OCI-LY7 (cell line): ENCODE data around the gene APOA4. TPM values are rescaled to one million over a fixed set of nuclear protein-coding genes. Genes with fewer than 3 reads are reported as not detected.

ENCODE experiments used
- BruUV-seq: library from RNA; stranded (reverse); fragments of 400-500 nt; replicated peaks from 2 replicates; lab custom pipeline; 2021; lab: Mats Ljungman, UMichigan
- CTCF ChIA-PET: fragments of 300-600 bp; sonication (Branson Sonifier 250); formaldehyde crosslinking; loops from one replicate; lab custom pipeline; 2022; ENCODE audit warnings: antibody characterized with exemption; ENCODE audit not compliant: unreplicated experiment; lab: Charles Lee
- POLR2A ChIA-PET: fragments of 300-600 bp; sonication (Branson Sonifier 250); formaldehyde crosslinking; loops from one replicate; lab custom pipeline; 2022; ENCODE audit warnings: antibody characterized with exemption; lab: Charles Lee
- DNase-seq: peaks from one replicate; pipeline ENCODE4 v3.0.0-alpha.2; 2015; ENCODE audit warnings: low spot score
- H2AFZ ChIP-seq: fragments of 200-600 bp; sonication (generic), shearing (Covaris generic); 2 replicates; pipeline ENCODE4 v1.6.1; 2014; ENCODE audit warnings: mild to moderate bottlenecking, antibody characterized with exemption, low read length, moderate library complexity
- H3K27ac ChIP-seq: fragments of 200-600 bp; sonication (generic); 2 replicates; pipeline ENCODE4 v1.5.1; 2014; ENCODE audit warnings: mixed run types, low read depth, mild to moderate bottlenecking, moderate library complexity, low read length, inconsistent platforms; ENCODE audit not compliant: poor library complexity, severe bottlenecking
- H3K36me3 ChIP-seq: fragments of 200-600 bp; sonication (generic); 2 replicates; pipeline ENCODE4 v1.6.1; 2014; ENCODE audit warnings: mild to moderate bottlenecking, antibody characterized with exemption, low read length, moderate library complexity, mixed read lengths; ENCODE audit not compliant: insufficient read depth
- H3K4me1 ChIP-seq: fragments of 200-600 bp; sonication (generic); 2 replicates; pipeline ENCODE4 v1.5.1; 2014; ENCODE audit warnings: mild to moderate bottlenecking, low read length; ENCODE audit not compliant: insufficient read depth, poor library complexity, severe bottlenecking
- H3K4me2 ChIP-seq: fragments of 200-600 bp; sonication (generic); 2 replicates; pipeline ENCODE4 v1.6.1; 2014; ENCODE audit warnings: mild to moderate bottlenecking, low read length
- H3K4me3 ChIP-seq: fragments of 200-600 bp; sonication (generic); 2 replicates; pipeline ENCODE4 v1.5.1; 2014; ENCODE audit warnings: mild to moderate bottlenecking, low read depth, low read length; ENCODE audit not compliant: poor library complexity, severe bottlenecking
- H3K79me2 ChIP-seq: fragments of 200-600 bp; sonication (generic); 2 replicates; pipeline ENCODE4 v1.6.1; 2016; ENCODE audit warnings: low read depth, mild to moderate bottlenecking, low read length, moderate library complexity, mixed read lengths; ENCODE audit not compliant: insufficient read depth
- H3K9me2 ChIP-seq: fragments of 200-600 bp; sonication (generic); 2 replicates; pipeline ENCODE4 v1.6.1; 2016; ENCODE audit warnings: mild to moderate bottlenecking, low read length, mixed read lengths; ENCODE audit not compliant: insufficient read depth
- H3K9me3 ChIP-seq: fragments of 200-600 bp; sonication (generic); 2 replicates; pipeline ENCODE4 v1.6.1; 2014; ENCODE audit warnings: mild to moderate bottlenecking, mixed run types, low read length, mixed read lengths
- H4K20me1 ChIP-seq: fragments of 200-600 bp; sonication (generic); 2 replicates; pipeline ENCODE4 v1.6.1; 2014; ENCODE audit warnings: mild to moderate bottlenecking, antibody characterized with exemption, low read length, moderate library complexity, mixed read lengths; ENCODE audit not compliant: insufficient read depth
- EZH2phosphoT487 ChIP-seq: fragments of 200-600 bp; sonication (generic); IDR thresholded peaks from 2 replicates; pipeline ENCODE4 v1.6.1; 2018; ENCODE audit warnings: low read depth, borderline replicate concordance, mild to moderate bottlenecking, mixed run types, antibody characterized with exemption, low read length, moderate library complexity, mixed read lengths
- intact Hi-C: fragments of 100-400 bp; cut with micrococcal nuclease; formaldehyde crosslinking; loops from one replicate; pipeline ENCODE4 v1.10.0; 2022; ENCODE audit not compliant: unreplicated experiment
- total RNA-seq, 2 experiments: library from RNA; depleted of rRNA in 1 of 2; stranded (reverse); fragments of >200 nt in 1 of 2; shearing (Covaris generic) in 1 of 2; gene quantifications; 2 replicates each; pipeline ENCODE4 v1.2.3, GENCODE V29; 2014 to 2022
- TF ChIP-seq, protein P1 (sequence below): fragments of 200-600 bp; sonication (generic); conservative IDR thresholded peaks from 2 replicates; pipeline ENCODE4 v1.5.1; 2014; ENCODE audit warnings: mild to moderate bottlenecking, antibody characterized with exemption, low read length, moderate library complexity, mixed read lengths

APOA4 gene
- total RNA-seq, 2 experiments from 2014 or later = not detected

- DNase-seq = no peak
- no peaks in the 10 kb centered on the region for H3K79me2 ChIP-seq
Observed at GRCh38 chr11:116859175-116859574, 36.1 kb upstream of the APOA4 start.

GRCh38 chr11:116857936-116858335, 34.8 kb upstream of the APOA4 start:
- H3K4me3 ChIP-seq = no peak overlapping the region
- ChIA-PET CTCF (interaction anchor here (0.6 kb wide), 1 partner anchor 675 kb away, joined by 18 read pairs; no protein-coding TSS in a partner anchor), POLR2A (no interaction called here)
- intact Hi-C loops = no loop called here
- no TSS peak for BruUV-seq
- DNase-seq = no peak
- H3K36me3 ChIP-seq = peaks cover 89% of the 10 kb centered on the region
- no peak overlapping the region for H3K27ac ChIP-seq
- no peaks in the 10 kb centered on the region for H3K9me3 ChIP-seq
- TF ChIP-seq, protein P1, sequence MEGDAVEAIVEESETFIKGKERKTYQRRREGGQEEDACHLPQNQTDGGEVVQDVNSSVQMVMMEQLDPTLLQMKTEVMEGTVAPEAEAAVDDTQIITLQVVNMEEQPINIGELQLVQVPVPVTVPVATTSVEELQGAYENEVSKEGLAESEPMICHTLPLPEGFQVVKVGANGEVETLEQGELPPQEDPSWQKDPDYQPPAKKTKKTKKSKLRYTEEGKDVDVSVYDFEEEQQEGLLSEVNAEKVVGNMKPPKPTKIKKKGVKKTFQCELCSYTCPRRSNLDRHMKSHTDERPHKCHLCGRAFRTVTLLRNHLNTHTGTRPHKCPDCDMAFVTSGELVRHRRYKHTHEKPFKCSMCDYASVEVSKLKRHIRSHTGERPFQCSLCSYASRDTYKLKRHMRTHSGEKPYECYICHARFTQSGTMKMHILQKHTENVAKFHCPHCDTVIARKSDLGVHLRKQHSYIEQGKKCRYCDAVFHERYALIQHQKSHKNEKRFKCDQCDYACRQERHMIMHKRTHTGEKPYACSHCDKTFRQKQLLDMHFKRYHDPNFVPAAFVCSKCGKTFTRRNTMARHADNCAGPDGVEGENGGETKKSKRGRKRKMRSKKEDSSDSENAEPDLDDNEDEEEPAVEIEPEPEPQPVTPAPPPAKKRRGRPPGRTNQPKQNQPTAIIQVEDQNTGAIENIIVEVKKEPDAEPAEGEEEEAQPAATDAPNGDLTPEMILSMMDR = no peak
- no peak for TF ChIP-seq EZH2phosphoT487
- no peaks in the 10 kb centered on the region for H4K20me1 ChIP-seq
- no peak overlapping the region for H2AFZ ChIP-seq
- H3K4me1 ChIP-seq = peaks cover 16% of the 10 kb centered on the region
- H3K4me2 ChIP-seq = no peak overlapping the region
- no peaks in the 10 kb centered on the region for H3K9me2 ChIP-seq
- no peaks in the 10 kb centered on the region for H3K79me2 ChIP-seq

More at GRCh38 chr11:116859175-116859574, 36.1 kb upstream of the APOA4 start:
- ChIA-PET CTCF (no interaction called here), POLR2A (no interaction called here)
- intact Hi-C loops = no loop called here
- TF ChIP-seq EZH2phosphoT487 = no peak
- TF ChIP-seq, protein P1 = no peak
- no TSS peak for BruUV-seq
- Histone ChIP-seq H3K4me1 (peaks cover 3% of the 10 kb centered on the region), H3K4me3 (no peak overlapping the region), H3K4me2 (no peak overlapping the region), H3K36me3 (peaks cover 87% of the 10 kb centered on the region), H4K20me1 (no peaks in the 10 kb centered on the region), H3K9me2 (no peaks in the 10 kb centered on the region), H2AFZ (no peak overlapping the region), H3K9me3 (no peaks in the 10 kb centered on the region), H3K27ac (no peak overlapping the region)

GRCh38 chr11:116857316-116857715, 34.2 kb upstream of the APOA4 start:
- Histone ChIP-seq H3K4me2 (no peak overlapping the region), H3K9me2 (no peaks in the 10 kb centered on the region), H3K4me1 (peaks cover 22% of the 10 kb centered on the region), H3K36me3 (peaks cover 88% of the 10 kb centered on the region), H4K20me1 (no peaks in the 10 kb centered on the region), H3K79me2 (no peaks in the 10 kb centered on the region), H3K4me3 (no peak overlapping the region), H3K9me3 (no peaks in the 10 kb centered on the region), H2AFZ (no peak overlapping the region), H3K27ac (no peak overlapping the region)
- no peak for TF ChIP-seq EZH2phosphoT487
- TF ChIP-seq, protein P1 = no peak
- BruUV-seq = TSS peak; percentile 18
- intact Hi-C loops = no loop called here
- ChIA-PET CTCF (no interaction called here), POLR2A (no interaction called here)
- DNase-seq = no peak
